ENCODE data around the gene DENND2D.

Gene DENND2D

DNA sequence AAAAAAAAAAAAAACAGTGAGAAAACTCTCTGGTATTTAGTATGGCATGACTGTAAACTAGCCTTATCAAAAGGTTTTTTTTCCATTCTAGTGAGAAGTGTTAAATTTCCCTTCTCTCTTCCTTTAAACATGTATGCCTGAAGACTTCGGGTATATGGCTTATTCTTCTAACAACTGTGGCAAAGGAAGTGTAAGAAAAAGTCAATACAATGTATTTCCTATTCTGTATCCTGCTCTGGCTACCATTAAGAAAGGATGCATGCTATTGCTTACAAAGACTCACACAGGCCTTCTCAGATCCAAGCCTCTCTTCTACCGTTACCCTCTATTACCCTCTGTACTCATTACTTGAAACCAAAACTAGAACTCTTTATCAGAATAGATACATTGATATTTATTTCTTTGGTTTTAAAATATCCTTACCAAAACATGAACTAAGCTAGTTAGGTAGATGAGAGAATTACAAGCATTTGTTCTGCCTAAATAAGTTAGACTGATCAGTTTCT, 52.0 kb downstream of the DENND2D start:
- no peak overlapping the region for H3K4me3 ChIP-seq (ENCODE audit: insufficient read length, low read depth)
- H3K36me3 ChIP-seq (ENCODE audit: insufficient read depth, insufficient read length, low read length), result peaks cover 64% of the 10 kb centered on the region
- TF ChIP-seq ZNF274 (IDR thresholded peaks at IDR 0.05; ENCODE audit: low read depth, low read length) (no peak), SUZ12 (IDR thresholded peaks at IDR 0.05; ENCODE audit: extremely low read depth, insufficient read depth, insufficient read length) (no peak), YY1 (IDR thresholded peaks at IDR 0.05; ENCODE audit: insufficient read depth, insufficient read length) (no peak)
- no peaks in the 10 kb centered on the region for H3K9me3 ChIP-seq (ENCODE audit: insufficient read depth, low read length)
- no peak overlapping the region for H3K9ac ChIP-seq (ENCODE audit: insufficient read length, low read depth)
- no peaks in the 10 kb centered on the region for H3K4me1 ChIP-seq (ENCODE audit: insufficient read depth, insufficient read length)
- DNase-seq (ENCODE audit: low read depth, low spot score), result no peak
- no peaks in the 10 kb centered on the region for H3K27me3 ChIP-seq (ENCODE audit: insufficient read depth, insufficient read length)

- H3K36me3 ChIP-seq (ENCODE audit: insufficient read depth, insufficient read length, low read length), result peaks cover 59% of the 10 kb centered on the region
- TF ChIP-seq ZNF274 (IDR thresholded peaks at IDR 0.05; ENCODE audit: low read depth, low read length) (no peak), YY1 (IDR thresholded peaks at IDR 0.05; ENCODE audit: insufficient read depth, insufficient read length) (no peak), SUZ12 (IDR thresholded peaks at IDR 0.05; ENCODE audit: extremely low read depth, insufficient read depth, insufficient read length) (no peak)
- H3K9me3 ChIP-seq (ENCODE audit: insufficient read depth, low read length), result no peaks in the 10 kb centered on the region
- no peak overlapping the region for H3K9ac ChIP-seq (ENCODE audit: insufficient read length, low read depth)
- H3K4me3 ChIP-seq (ENCODE audit: insufficient read length, low read depth), result no peak overlapping the region
- no peak for DNase-seq (ENCODE audit: low read depth, low spot score)
- H3K27me3 ChIP-seq (ENCODE audit: insufficient read depth, insufficient read length), result no peaks in the 10 kb centered on the region
- no peaks in the 10 kb centered on the region for H3K4me1 ChIP-seq (ENCODE audit: insufficient read depth, insufficient read length)
These were observed 52.5 kb downstream of the DENND2D start for GRCh38 chr1:111147948-111148347.

DNA sequence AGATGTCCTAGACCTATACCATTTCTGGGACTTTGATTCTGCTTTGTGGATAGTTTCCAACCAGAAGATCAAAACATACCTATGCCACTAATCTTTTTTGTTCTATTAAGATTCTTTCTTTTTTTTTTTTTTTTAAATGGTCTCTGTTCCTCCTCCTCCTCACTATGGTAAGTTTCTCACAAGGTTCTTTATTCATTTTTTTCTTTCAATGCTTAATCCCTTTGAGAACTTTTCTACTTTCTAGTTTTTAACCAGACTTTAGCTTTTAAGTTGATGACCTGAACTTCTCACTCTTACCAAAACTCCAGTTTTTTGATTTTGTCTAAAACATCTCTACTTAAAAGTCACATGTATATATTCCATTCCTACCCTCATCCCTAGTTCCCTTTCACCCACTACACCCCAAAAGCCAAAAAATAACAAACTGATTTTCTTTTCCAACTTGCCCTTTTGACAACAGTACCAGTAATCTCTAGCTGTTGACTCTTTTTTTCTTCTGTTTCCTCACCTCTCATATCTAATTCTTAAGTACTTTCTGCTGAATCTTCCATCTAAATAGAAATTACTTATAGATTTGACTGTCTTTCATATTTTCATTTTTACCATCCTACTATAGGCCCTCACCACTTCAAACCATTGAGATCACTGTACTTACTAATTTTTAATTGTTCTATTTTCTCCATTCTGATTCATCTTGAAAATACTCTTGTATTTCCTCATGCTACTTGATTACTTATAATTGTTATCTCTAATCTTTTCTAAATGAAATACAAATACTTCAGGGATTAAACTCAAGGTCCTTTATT, 54.3 kb downstream of the DENND2D start:
- H3K36me3 ChIP-seq (ENCODE audit: insufficient read depth, insufficient read length, low read length), result peaks cover 44% of the 10 kb centered on the region
- TF ChIP-seq YY1 (IDR thresholded peaks at IDR 0.05; ENCODE audit: insufficient read depth, insufficient read length) (no peak), ZNF274 (IDR thresholded peaks at IDR 0.05; ENCODE audit: low read depth, low read length) (no peak), SUZ12 (IDR thresholded peaks at IDR 0.05; ENCODE audit: extremely low read depth, insufficient read depth, insufficient read length) (no peak)
- no peak overlapping the region for H3K4me3 ChIP-seq (ENCODE audit: insufficient read length, low read depth)
- DNase-seq (ENCODE audit: low read depth, low spot score), result no peak
- no peaks in the 10 kb centered on the region for H3K9me3 ChIP-seq (ENCODE audit: insufficient read depth, low read length)
- no peak overlapping the region for H3K9ac ChIP-seq (ENCODE audit: insufficient read length, low read depth)
- H3K4me1 ChIP-seq (ENCODE audit: insufficient read depth, insufficient read length), result no peaks in the 10 kb centered on the region
- H3K27me3 ChIP-seq (ENCODE audit: insufficient read depth, insufficient read length), result no peaks in the 10 kb centered on the region

DNA sequence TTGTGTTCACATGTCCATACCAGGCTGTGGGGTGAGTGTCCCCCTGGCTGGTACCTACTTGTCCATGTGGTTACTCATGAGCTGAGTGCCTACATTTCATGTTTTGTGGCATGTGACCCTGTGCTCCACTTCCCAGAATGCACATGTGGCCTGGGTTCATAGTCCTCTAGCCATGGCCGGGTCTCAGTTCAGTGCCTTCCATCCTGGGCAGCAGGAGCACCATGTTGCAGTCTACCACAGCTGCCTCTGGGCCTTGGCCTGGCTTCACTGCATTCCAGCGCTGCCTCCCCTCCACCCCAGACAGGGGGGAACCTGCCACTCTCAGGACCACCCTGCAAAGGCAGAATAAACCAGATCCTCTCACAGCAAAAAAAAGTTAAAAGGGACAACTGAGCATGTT, 54.9 kb downstream of the DENND2D start:
- H3K9ac ChIP-seq (ENCODE audit: insufficient read length, low read depth), result no peak overlapping the region
- TF ChIP-seq SUZ12 (IDR thresholded peaks at IDR 0.05; ENCODE audit: extremely low read depth, insufficient read depth, insufficient read length) (no peak), YY1 (IDR thresholded peaks at IDR 0.05; ENCODE audit: insufficient read depth, insufficient read length) (no peak), ZNF274 (IDR thresholded peaks at IDR 0.05; ENCODE audit: low read depth, low read length) (no peak)
- no peaks in the 10 kb centered on the region for H3K27me3 ChIP-seq (ENCODE audit: insufficient read depth, insufficient read length)
- peaks cover 38% of the 10 kb centered on the region for H3K36me3 ChIP-seq (ENCODE audit: insufficient read depth, insufficient read length, low read length)
- no peak overlapping the region for H3K4me3 ChIP-seq (ENCODE audit: insufficient read length, low read depth)
- H3K4me1 ChIP-seq (ENCODE audit: insufficient read depth, insufficient read length), result no peaks in the 10 kb centered on the region
- H3K9me3 ChIP-seq (ENCODE audit: insufficient read depth, low read length), result no peaks in the 10 kb centered on the region
- no peak for DNase-seq (ENCODE audit: low read depth, low spot score)

DNA sequence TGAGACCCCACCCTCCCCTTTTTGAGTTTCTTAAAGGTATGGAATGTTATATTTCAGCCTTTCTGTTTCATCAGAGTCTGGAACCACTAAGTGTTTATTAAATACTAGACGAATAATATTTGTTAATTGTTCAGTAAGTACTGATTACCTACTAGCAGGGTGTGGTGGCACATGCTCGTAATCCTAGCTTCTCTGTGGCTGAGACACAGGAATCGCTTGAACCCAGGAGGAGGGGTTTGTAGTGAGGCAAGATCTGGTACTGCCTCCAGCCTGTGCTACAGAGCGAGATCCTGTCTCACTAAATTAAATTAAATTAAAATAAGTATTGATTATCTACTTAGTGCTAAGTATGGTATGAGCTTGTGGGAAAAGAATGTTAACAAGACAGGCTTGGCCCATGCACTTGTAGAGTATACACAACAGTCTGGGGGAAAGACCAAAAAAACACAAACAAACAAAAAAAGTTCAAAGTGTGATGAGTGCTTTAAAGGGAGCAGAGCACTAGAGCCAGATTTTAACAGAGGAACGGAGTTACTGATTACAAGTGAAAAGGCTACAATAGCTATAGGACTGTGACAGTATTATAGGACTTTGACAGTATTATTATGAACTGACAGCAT, 58.0 kb downstream of the DENND2D start:
- H3K27me3 ChIP-seq (ENCODE audit: insufficient read depth, insufficient read length), result no peaks in the 10 kb centered on the region
- no peak for DNase-seq (ENCODE audit: low read depth, low spot score)
- H3K36me3 ChIP-seq (ENCODE audit: insufficient read depth, insufficient read length, low read length), result peaks cover 15% of the 10 kb centered on the region
- H3K9me3 ChIP-seq (ENCODE audit: insufficient read depth, low read length), result no peaks in the 10 kb centered on the region
- H3K9ac ChIP-seq (ENCODE audit: insufficient read length, low read depth), result no peak overlapping the region
- H3K4me1 ChIP-seq (ENCODE audit: insufficient read depth, insufficient read length), result no peaks in the 10 kb centered on the region
- H3K4me3 ChIP-seq (ENCODE audit: insufficient read length, low read depth), result no peak overlapping the region
- TF ChIP-seq SUZ12 (IDR thresholded peaks at IDR 0.05; ENCODE audit: extremely low read depth, insufficient read depth, insufficient read length), result no peak
- no peak for TF ChIP-seq ZNF274 (IDR thresholded peaks at IDR 0.05; ENCODE audit: low read depth, low read length)
- TF ChIP-seq YY1 (IDR thresholded peaks at IDR 0.05; ENCODE audit: insufficient read depth, insufficient read length), result no peak

GRCh38 chr1:111141245-111142220, 58.9 kb downstream of the DENND2D start:
- TF ChIP-seq ZNF274 (IDR thresholded peaks at IDR 0.05; ENCODE audit: low read depth, low read length), result no peak
- no peak for TF ChIP-seq YY1 (IDR thresholded peaks at IDR 0.05; ENCODE audit: insufficient read depth, insufficient read length)
- no peak for TF ChIP-seq SUZ12 (IDR thresholded peaks at IDR 0.05; ENCODE audit: extremely low read depth, insufficient read depth, insufficient read length)
- Histone ChIP-seq H3K27me3 (ENCODE audit: insufficient read depth, insufficient read length) (no peaks in the 10 kb centered on the region), H3K36me3 (ENCODE audit: insufficient read depth, insufficient read length, low read length) (peaks cover 17% of the 10 kb centered on the region), H3K4me1 (ENCODE audit: insufficient read depth, insufficient read length) (no peaks in the 10 kb centered on the region), H3K9me3 (ENCODE audit: insufficient read depth, low read length) (no peaks in the 10 kb centered on the region), H3K4me3 (ENCODE audit: insufficient read length, low read depth) (peak overlapping the region; percentile 96), H3K9ac (ENCODE audit: insufficient read length, low read depth) (peak overlapping the region; percentile 98)
- DNase-seq (ENCODE audit: low read depth, low spot score), result no peak

Data from NT2/D1 (cell line).